NCI-H510A treated with DMSO at 0.1 percent for 48 hours (cell line): Measurements from ENCODE around the gene RNF157.

Experiments
- DNase-seq: peaks from one replicate; lab custom pipeline; 2025; lab: John Stamatoyannopoulos, UW

The RNF157 gene

DNA sequence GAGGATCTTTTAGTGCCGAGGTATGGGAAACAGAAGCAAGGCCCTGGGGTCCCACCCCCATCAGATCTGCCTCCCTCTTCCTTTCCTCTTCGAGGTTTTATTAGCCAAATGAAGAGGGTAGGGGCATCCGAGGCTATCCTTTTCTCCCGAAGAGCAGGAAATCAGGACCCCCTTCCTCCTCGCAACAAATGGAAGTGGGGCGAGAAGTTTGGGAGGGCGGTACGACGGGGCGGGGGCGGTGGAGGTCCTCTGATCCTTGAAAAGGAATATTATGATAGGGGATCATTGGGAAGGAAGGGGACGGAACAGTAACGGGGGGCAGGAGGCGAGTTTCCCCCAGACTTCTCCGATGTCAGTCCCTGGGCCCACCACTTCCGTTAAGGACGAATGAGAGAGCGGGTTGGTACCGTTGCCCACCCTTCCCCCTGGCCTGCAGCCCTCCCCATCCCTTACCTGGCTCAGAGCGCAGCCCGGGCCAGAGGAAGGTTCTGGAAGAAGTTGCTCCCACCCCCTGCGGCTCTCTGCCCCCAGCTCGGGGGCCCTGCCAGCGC lies 99.6 kb downstream of the RNF157 start:
- DNase-seq, result no peak

- no peak for DNase-seq
Observed at GRCh38 chr17:76139801-76140660, 100.3 kb downstream of the RNF157 start.

DNA sequence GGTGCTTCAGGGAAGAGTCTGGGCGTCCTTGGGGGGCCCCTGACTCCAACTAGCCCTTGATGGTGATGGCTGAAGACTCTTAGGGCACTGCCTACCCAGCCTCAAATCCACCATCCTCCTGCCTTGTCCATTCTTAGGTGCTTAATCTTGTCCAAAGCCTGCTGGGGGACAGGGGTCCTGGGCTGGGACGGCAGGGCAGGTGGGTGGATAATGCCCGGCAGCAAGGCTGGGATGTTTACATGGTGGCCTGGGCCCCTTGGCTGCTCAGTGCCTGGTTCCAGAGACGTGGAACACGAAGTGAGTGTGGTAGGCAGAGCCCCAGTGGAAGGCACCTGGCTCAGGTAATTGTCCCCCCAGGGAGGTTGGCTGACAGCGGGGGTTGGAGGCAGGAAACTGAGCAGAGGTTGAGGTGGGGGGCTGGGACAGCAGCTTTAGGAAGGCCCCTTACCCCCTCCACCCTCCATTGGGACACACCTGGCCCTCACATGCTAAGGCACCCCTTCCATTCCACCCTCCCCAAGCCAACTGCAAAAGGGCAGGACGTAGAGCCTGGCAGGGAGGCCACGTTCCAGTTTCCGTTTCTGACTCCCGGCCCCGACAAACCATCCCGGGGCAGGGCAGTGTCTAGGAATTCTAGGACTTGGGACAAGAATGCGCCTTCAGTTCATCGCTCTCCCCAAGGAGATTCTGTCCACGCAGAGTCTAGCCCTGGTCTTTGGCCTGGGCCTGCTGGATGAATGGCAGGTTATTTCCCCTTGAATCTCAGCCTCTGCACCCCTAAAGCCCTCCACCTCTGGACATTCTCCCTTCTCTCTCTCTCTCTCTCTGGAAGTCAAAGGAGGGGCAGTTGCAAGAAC lies 101.2 kb downstream of the RNF157 start:
- DNase-seq, result no peak

DNA sequence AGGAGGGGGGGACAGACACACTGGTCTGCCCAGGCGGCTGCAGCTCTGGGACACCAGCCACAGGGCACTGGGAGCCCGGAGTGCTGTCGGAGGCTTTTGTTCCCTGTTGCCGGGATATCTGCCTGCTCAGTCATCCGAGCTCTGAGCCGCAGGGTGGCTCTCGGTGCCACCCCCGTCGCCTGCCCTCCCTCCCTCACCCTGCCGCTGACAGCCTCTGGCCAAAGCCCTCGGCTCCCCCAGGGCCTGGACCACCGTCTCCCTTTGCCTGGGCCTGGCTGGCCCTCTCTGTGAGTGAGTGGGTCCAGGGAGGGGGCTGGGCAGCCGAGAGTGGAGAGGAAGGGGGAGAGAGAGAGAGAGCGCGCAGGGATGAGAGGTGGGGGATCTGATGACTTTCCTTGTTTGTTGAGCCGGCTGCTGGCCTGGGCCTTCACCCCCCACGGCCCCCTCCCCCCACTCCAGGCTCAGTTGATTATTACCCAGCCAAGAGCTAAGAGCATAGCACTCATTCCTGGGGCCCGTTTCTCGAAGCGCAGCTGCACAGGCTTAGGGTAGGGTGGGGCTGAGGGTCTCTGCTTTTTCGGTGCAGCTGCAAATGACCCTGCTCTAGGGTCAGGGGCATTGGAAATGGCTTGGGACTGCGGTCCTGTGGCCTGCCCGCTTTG lies 101.9 kb downstream of the RNF157 start:
- peak; percentile 76 for DNase-seq

DNA sequence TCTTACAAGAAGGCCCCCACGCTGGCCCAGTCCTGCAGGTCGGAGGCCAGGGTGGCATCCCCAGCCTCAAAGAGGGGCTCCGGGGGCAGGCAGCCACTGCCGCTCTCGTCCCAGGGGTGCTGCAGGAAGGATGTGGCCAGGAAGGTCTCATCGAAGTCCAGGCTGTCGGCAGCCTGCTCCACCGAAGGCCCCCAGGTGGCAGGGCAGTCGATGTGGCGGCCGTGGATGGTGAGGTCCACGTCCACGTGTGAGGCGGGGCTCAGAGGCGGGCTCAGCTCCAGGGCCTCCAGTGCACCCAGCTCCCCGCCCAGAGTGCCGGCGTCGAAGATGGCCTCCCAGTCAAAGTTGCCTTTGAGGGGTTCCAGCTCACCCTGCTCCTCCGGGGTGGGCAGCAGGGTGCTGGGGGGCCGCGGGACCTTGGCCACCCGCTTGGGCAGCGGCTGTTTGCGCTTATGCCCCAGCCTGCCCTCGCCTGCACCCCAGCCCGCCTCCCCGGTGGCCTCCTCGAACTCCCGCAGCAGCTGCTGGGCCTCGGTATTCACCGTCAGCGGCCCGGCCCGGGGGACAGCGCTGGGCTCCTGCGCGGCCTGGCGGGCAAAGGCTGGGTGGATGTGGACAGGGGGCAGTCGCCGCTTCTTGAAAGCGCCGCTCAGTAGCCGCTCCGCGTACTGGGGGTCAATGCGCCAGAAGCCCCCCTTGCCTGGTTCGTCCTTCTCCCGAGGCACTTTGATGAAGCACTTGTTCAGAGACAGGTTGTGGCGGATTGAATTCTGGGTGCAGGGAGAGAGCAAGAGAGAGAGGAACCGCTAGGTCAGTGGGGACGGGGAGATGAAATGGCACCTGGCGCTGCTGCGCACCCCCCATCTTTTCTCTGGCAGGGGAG lies 102.7 kb downstream of the RNF157 start:
- no peak for DNase-seq

- no peak for DNase-seq
Observed at GRCh38 chr17:76137001-76137350, 103.3 kb downstream of the RNF157 start.

DNA sequence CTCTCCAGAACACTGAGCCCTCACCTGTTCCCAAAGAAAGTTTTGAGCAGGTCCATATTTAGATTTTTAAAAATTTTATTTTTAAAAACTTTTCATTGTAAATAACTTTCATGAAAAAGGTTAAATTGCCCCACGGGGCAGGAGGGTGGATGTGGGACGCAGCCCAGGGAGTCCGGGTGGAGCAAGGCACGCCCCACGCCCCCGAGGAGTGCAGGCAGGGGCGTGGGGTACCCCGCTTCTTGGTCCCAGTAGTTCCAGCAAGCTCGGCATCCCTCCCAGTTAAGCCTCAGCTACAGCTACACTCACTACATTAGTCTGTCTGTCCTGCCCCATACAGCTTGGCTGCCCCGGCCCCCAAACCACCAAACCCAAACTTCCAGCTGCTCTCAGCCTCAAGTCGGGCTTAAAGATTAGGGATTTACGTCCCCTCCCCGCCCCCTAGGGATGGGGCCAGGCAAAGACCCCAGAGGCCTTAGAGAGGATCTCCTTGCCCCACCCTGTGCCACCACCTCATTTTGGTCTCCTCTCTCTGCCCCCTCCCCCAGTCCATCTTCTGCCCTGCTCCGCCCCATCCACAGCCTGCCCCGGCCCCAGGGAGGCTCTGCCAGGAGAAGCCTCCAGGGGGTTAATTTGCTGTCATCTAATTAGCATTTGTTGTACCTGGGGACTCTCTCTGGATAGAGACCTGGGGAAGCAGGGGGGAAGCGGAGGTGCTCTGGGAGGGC lies 103.9 kb downstream of the RNF157 start:
- no peak for DNase-seq

- DNase-seq, result no peak
Observed at GRCh38 chr17:76135810-76136188, 104.5 kb downstream of the RNF157 start.

GRCh38 chr17:76134911-76135809 lies 105.1 kb downstream of the RNF157 start:
- DNase-seq, result no peak

DNA sequence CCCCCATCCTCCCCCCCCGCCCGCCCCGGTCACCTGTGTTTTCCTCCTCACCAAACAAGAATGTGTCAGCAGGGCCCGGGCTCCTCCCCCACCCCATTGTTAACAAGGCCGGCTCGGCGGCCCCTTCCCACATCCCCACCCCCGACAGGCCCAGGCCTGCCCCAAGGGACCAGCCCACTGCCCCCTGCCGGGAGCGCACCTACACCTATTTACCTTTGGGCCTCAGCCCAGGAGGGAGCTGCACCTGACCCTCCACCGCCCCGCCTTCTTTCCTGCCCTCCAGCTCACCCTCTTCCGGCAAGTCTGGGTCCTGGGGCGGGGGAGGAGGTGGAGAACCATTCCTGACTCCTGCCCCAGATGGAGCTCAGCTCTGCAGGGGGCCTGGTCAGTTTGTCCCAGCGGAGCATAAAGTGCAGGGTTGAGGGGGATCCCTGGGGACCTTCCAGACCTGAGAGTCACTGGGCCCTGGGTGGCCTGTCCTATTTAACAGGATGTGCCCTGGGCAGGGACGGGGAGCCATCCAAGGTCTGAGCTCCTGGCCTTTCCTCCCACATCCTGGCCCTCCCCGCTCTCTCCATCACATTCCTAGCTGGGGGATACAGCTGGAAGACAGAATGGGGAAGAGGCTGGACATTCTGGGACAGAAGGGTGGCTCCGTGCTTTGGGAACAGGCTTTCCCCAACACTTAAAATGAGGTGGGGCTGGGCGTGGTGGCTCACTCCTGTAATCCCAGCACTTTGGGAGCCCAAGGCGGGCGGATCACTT lies 107.5 kb downstream of the RNF157 start:
- peak; percentile 98 for DNase-seq

DNA sequence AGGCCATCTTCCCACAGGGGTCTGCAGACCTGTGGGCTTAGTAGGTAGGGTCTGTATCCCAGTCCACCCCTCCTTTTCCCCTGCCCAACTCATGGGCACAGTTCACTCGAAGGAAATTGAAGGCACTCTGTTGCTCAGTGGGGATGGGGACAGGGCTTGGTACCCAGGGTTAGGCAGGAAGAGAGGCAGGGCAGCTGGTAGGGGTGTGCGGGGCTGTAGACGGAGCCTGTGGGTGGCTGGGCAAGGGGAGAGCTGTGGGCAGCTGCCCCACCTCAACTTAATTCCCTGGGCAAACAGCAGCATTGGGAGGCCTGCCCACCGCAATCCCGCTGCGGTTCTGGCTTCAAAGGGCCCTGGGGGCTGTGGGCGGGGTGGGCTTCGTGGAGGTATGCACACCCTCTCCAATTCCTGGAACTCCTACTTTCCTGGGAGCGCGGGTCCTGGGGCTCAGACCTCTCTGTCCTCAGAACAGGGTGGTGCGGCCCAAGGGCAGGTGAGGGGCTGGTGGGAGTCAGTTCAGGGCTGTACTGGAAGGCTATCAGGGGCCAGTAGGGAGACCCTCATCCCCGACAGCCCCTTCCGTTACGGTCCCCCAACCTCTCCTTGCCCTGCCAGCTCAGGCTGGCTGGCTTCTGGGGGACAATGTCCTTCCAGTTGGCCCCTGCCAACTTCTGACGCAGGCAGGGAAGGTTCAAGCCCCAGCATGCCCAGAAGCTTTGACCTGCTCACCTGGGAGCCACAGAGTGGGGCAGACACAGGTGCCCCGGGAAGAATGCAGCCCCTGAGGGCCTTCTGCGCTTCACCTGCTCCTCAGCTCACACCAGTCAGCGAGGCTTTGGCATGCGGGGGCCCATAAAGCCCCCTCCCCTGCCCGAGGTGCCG lies 108.4 kb downstream of the RNF157 start:
- peak; percentile 98 for DNase-seq

DNA sequence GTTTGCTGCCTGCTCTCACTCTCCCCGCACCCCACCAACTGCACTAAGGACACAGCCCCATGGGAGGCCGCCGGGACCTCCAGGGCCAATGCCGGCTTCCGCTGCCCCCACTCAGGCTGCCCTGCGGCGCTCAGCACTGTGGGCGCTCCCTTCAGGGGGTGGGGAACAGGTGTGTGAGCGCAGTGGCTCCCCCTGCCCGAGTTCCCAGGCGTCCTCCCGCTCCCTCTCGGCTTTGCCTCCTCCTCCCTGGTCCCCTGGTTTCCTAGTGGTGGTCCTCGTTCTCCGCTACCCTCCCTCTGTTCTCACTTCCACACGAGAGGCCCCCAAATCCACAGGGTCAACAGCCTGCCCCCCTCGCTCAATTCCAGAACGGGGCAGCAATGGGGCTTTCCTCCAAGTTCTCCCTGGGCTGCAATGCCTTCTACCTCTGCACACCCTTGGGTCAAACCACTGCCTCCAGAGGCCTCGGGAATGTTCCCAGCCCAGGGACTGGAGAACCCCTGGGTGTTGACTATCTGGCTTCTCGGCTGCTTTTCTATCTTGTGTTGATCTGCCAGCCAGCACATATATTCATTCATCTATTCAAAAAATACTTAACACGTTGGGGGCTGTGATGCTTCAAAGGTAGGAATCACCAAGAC lies 109.1 kb downstream of the RNF157 start:
- no peak for DNase-seq

DNA sequence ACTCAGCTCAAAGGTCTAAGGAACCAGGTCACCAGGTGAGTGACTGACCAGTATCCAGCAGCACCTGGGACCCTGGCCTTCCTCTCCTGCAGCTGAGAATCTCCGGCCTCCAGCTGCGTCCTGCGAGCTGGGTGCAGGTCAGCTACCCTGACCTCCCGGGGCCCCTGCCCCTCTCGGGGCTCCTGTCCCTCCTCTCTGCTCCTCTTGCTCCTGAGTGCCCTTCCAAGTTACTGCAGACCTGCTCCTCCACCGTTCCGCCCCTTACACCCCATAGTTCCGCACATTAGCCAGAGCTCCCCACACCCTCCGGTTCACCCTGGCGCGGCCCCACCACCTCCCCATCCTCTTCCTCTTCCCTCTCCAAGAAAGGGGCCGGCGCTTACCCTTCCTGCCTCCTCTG lies 109.8 kb downstream of the RNF157 start:
- DNase-seq, result no peak

DNA sequence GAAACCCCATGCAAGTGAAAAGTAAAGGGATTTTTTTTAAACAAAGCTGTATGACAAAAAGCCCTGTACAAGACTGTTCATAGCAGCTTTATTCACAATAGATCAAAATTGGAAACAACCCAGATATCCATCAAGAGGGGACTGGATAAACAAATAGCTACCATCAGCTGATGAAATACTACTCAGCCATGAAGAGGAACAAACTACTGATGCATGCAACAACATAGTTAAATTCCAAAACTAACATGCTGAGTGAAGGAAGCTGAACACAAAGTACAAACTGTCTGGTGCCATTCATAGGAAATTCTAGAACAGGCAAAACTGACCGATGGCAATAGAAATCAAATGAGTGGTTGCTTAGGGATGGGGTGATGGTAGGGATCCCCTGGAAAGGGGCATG lies 114.4 kb downstream of the RNF157 start:
- no peak for DNase-seq

- DNase-seq, result no peak
Observed at GRCh38 chr17:76125391-76125675, 115.0 kb downstream of the RNF157 start.

DNA sequence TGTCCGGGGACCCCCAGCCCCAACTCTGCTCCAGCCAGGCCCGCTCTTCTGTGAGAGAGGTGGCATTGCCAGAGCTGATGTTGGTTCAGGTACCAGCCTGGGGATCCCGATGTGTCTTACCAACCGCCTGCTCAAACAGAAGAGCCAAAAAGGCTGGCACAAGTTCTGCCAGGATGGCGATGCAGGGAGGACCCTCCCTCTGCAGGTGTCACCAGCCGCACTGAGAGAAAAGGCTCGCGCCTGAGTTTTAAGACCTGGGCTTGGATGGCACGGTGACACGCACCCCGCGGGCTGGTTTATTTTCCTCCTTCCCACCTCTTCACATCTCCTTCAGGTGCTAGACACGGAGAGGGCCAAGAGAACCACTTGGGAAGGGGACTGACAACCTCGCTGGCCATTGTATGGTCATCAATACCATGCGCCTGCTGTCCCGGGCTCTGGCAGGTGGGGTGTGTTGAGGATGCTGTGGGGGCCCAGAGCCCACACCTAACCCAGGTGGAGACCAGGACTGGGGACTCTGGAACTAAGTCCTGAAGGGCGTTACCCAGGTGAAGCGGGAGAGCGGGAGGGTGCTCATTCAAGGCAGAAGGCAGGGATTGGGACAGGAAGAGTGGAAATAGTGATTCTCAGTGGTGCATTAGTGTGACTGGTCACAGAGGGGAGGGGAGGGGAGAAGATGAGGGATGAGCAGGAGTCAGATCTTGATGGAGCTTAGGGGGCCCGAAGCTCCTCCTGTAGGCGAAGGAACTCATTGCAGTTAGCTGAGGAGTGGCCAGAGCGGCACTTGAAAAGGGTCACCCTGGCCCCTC lies 115.5 kb downstream of the RNF157 start:
- DNase-seq, result no peak
